HEK293 (cell line): ENCODE measurements around the gene FA2H.

Source experiments
- CTCF ChIA-PET: fragments of 350-600 bp; formaldehyde crosslinking; extraction: SDS; loops from one replicate; lab custom pipeline; 2021; ENCODE audit warnings: antibody characterized with exemption; lab: Yijun Ruan, JAX
- POLR2A ChIA-PET: fragments of 300-600 bp; formaldehyde crosslinking; extraction: SDS; loops from one replicate; lab custom pipeline; 2020; ENCODE audit warnings: antibody characterized with exemption, inconsistent platforms; lab: Yijun Ruan, JAX
- H3K27ac ChIP-seq: fragments of 200-500 bp; sonication (Bioruptor generic); 2 replicates; pipeline ENCODE4 v1.5.1; 2014; ENCODE audit warnings: low read depth, low read length, control low read depth, inconsistent platforms; ENCODE audit errors: extremely low read depth
- H3K36me3 ChIP-seq, 2 experiments: fragments of 200-500 bp in 1 of 2; sonication (Bioruptor generic) in 1 of 2; 1 replicate in 1 of 2; 2 replicates in 1 of 2; pipeline ENCODE4 v1.5.1; 2014 to 2017; ENCODE audit warnings: inconsistent platforms in 2 of 2, low read length in 2 of 2; ENCODE audit not compliant: control insufficient read depth in 2 of 2, insufficient read depth in 1 of 2
- H3K4me1 ChIP-seq: fragments of 200-500 bp; sonication (Bioruptor generic); 2 replicates; pipeline ENCODE4 v1.5.1; 2014; ENCODE audit warnings: mild to moderate bottlenecking, low read length, inconsistent platforms; ENCODE audit not compliant: control insufficient read depth, insufficient read depth
- H3K4me3 ChIP-seq: 2 replicates; pipeline ENCODE4 v1.5.1; 2011; ENCODE audit warnings: low read depth, mild to moderate bottlenecking, control low read depth, low read length, moderate library complexity
- H3K9me3 ChIP-seq: fragments of 200-500 bp; sonication (Bioruptor generic); 2 replicates; pipeline ENCODE4 v1.5.1; 2014; ENCODE audit warnings: low read depth, low read length, inconsistent platforms; ENCODE audit not compliant: control insufficient read depth, insufficient read depth
- SALL2 ChIP-seq: fragments of 450-650 bp; formaldehyde crosslinking; IDR thresholded peaks from 2 replicates; pipeline ENCODE4 v1.5.0; 2017; ENCODE audit warnings: missing biosample characterization, mild to moderate bottlenecking, missing genetic modification characterization, borderline replicate concordance
- SCRT2 ChIP-seq: fragments of 450-650 bp; formaldehyde crosslinking; IDR thresholded peaks from 2 replicates; pipeline ENCODE4 v1.5.1; 2016; ENCODE audit warnings: missing biosample characterization, missing genetic modification characterization
- ZBTB21 ChIP-seq: fragments of 450-650 bp; formaldehyde crosslinking; IDR thresholded peaks from 2 replicates; pipeline ENCODE4 v1.5.1; 2017; ENCODE audit warnings: missing biosample characterization, missing genetic modification characterization
- ZBTB48 ChIP-seq: fragments of 450-650 bp; formaldehyde crosslinking; IDR thresholded peaks from 2 replicates; pipeline ENCODE4 v1.5.1; 2016; ENCODE audit warnings: missing biosample characterization, missing genetic modification characterization
- ZBTB7A ChIP-seq: fragments of 450-650 bp; formaldehyde crosslinking; IDR thresholded peaks from 2 replicates; pipeline ENCODE4 v1.5.1; 2016; ENCODE audit warnings: low read depth, missing biosample characterization, missing genetic modification characterization
- ZFP69B ChIP-seq: fragments of 450-650 bp; formaldehyde crosslinking; IDR thresholded peaks from 2 replicates; pipeline ENCODE4 v1.5.1; 2016; ENCODE audit warnings: missing biosample characterization, missing genetic modification characterization
- ZIC2 ChIP-seq: fragments of 450-650 bp; formaldehyde crosslinking; IDR thresholded peaks from 2 replicates; pipeline ENCODE4 v1.5.1; 2016; ENCODE audit warnings: missing biosample characterization, missing genetic modification characterization
- ZNF133 ChIP-seq: fragments of 450-650 bp; formaldehyde crosslinking; IDR thresholded peaks from 2 replicates; pipeline ENCODE4 v1.5.1; 2016; ENCODE audit warnings: missing biosample characterization, missing genetic modification characterization
- ZNF184 ChIP-seq: fragments of 450-650 bp; IDR thresholded peaks from 2 replicates; pipeline ENCODE4 v1.5.1; 2018; ENCODE audit warnings: missing biosample characterization, mild to moderate bottlenecking, missing genetic modification characterization
- ZNF211 ChIP-seq: fragments of 450-650 bp; formaldehyde crosslinking; IDR thresholded peaks from 2 replicates; pipeline ENCODE4 v1.5.1; 2016; ENCODE audit warnings: low read depth, missing biosample characterization, missing genetic modification characterization
- ZNF354C ChIP-seq: fragments of 450-650 bp; formaldehyde crosslinking; IDR thresholded peaks from 2 replicates; pipeline ENCODE4 v1.5.1; 2016; ENCODE audit warnings: missing biosample characterization, missing genetic modification characterization, low read depth, borderline replicate concordance
- ZNF37A ChIP-seq: fragments of 450-650 bp; IDR thresholded peaks from 2 replicates; pipeline ENCODE4 v1.5.1; 2018; ENCODE audit warnings: missing biosample characterization, missing genetic modification characterization
- ZNF394 ChIP-seq: fragments of 450-650 bp; formaldehyde crosslinking; IDR thresholded peaks from 2 replicates; pipeline ENCODE4 v1.5.1; 2016; ENCODE audit warnings: missing biosample characterization, missing genetic modification characterization, mild to moderate bottlenecking, moderate library complexity, borderline replicate concordance
- ZNF549 ChIP-seq: fragments of 450-650 bp; IDR thresholded peaks from 2 replicates; pipeline ENCODE4 v1.5.1; 2018; ENCODE audit warnings: missing biosample characterization, missing genetic modification characterization, mild to moderate bottlenecking, inconsistent platforms, moderate library complexity
- ZNF600 ChIP-seq: fragments of 450-650 bp; formaldehyde crosslinking; IDR thresholded peaks from 2 replicates; pipeline ENCODE4 v1.5.1; 2016; ENCODE audit warnings: missing biosample characterization, missing genetic modification characterization
- ZNF624 ChIP-seq: fragments of 450-650 bp; formaldehyde crosslinking; IDR thresholded peaks from 2 replicates; pipeline ENCODE4 v1.5.1; 2017; ENCODE audit warnings: missing biosample characterization, missing genetic modification characterization
- ZNF664 ChIP-seq: fragments of 450-650 bp; formaldehyde crosslinking; IDR thresholded peaks from 2 replicates; pipeline ENCODE4 v1.5.1; 2016; ENCODE audit warnings: missing biosample characterization, missing genetic modification characterization
- ZNF785 ChIP-seq: fragments of 450-650 bp; formaldehyde crosslinking; IDR thresholded peaks from 2 replicates; pipeline ENCODE4 v1.5.1; 2016; ENCODE audit warnings: missing biosample characterization, missing genetic modification characterization
- ZNF792 ChIP-seq: fragments of 450-650 bp; formaldehyde crosslinking; IDR thresholded peaks from 2 replicates; pipeline ENCODE4 v1.5.1; 2016; ENCODE audit warnings: missing biosample characterization, missing genetic modification characterization
- TF ChIP-seq, protein P1 (sequence below): fragments of 450-650 bp; formaldehyde crosslinking; conservative IDR thresholded peaks from 2 replicates; pipeline ENCODE4 v1.5.1; 2016; ENCODE audit warnings: low read depth, missing biosample characterization, missing genetic modification characterization
- TF ChIP-seq, protein P2 (sequence below): fragments of 450-650 bp; formaldehyde crosslinking; IDR thresholded peaks from 2 replicates; pipeline ENCODE4 v1.5.1; 2016; ENCODE audit warnings: missing biosample characterization, missing genetic modification characterization, borderline replicate concordance
- TF ChIP-seq, protein P3 (sequence below): fragments of 450-650 bp; formaldehyde crosslinking; IDR thresholded peaks from 2 replicates; pipeline ENCODE4 v1.5.1; 2017; ENCODE audit warnings: missing biosample characterization, missing genetic modification characterization
- TF ChIP-seq, protein P4 (sequence below): fragments of 450-650 bp; formaldehyde crosslinking; IDR thresholded peaks from 2 replicates; pipeline ENCODE4 v1.5.1; 2017; ENCODE audit warnings: missing biosample characterization, missing genetic modification characterization
- TF ChIP-seq, protein P5 (sequence below): fragments of 450-650 bp; formaldehyde crosslinking; IDR thresholded peaks from 2 replicates; pipeline ENCODE4 v1.5.1; 2017; ENCODE audit warnings: missing biosample characterization, missing genetic modification characterization

FA2H gene, protein sequence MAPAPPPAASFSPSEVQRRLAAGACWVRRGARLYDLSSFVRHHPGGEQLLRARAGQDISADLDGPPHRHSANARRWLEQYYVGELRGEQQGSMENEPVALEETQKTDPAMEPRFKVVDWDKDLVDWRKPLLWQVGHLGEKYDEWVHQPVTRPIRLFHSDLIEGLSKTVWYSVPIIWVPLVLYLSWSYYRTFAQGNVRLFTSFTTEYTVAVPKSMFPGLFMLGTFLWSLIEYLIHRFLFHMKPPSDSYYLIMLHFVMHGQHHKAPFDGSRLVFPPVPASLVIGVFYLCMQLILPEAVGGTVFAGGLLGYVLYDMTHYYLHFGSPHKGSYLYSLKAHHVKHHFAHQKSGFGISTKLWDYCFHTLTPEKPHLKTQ

DNA sequence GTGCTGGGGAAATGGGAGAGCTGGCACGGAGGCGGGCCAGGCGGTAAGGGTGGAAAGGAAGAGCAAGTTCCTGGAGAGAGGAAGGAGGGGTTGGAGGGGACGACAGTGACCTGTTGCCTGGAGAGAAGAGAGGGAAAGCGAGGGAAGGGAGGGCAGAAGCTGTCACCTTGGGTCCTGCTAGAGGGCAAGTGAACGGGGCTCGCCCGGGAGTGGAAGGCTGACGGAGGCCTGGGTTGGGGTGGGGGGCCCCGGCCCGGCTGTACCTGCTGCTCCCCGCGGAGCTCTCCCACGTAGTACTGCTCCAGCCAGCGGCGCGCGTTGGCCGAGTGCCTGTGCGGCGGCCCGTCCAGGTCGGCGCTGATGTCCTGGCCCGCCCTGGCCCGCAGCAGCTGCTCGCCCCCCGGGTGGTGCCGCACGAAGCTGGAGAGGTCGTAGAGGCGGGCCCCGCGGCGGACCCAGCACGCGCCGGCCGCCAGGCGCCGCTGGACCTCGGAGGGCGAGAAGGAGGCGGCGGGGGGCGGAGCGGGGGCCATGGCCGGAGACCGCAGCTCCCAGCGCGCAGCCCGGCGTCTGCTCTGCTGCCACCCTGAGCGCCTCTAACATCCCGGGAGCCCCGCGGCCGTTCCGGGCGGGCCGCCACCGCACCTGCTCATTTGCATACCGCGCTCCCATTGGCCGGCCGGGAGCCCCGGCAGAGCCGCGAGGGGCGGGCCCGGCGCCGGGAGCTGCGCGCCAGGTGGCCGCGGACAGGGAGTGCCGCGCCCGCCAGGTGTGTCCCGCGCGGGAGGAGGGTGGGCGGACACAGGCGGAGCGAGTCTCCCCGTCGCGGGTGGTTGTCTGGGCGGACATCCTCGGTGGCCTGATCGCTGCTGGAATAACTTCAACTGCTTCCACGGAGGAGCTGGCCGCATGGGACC, at the start of gene FA2H:
TSS of gene FA2H (minus strand) at position 598 of the 917 bp plus-strand sequence. CDS start at position 533, 65 bp downstream.
- Histone ChIP-seq H3K9me3 (no peaks in the 10 kb centered on the region), H3K36me3 (no peaks in the 10 kb centered on the region), H3K27ac (peak within 1 kb of the TSS; percentile 27; the same call in 1 of the 2 replicates), H3K4me3 (peak within 1 kb of the TSS; percentile 42), H3K4me1 (no peaks in the 10 kb centered on the region)
- ChIA-PET POLR2A (interaction anchor here (0.6 to 1.4 kb wide), 4 partner anchors 30 to 299 kb away, joined by 3 to 5 read pairs (median 4); partner anchors contain the start of gene RFWD3), CTCF (interaction anchor here (0.8 to 1.7 kb wide), 9 partner anchors 9 to 89 kb away, joined by 3 to 14 read pairs (median 5); no protein-coding TSS in a partner anchor)
- no peak for TF ChIP-seq ZBTB48
- TF ChIP-seq ZNF354C (tag by site-specific recombination), result no peak
- TF ChIP-seq, protein P1, sequence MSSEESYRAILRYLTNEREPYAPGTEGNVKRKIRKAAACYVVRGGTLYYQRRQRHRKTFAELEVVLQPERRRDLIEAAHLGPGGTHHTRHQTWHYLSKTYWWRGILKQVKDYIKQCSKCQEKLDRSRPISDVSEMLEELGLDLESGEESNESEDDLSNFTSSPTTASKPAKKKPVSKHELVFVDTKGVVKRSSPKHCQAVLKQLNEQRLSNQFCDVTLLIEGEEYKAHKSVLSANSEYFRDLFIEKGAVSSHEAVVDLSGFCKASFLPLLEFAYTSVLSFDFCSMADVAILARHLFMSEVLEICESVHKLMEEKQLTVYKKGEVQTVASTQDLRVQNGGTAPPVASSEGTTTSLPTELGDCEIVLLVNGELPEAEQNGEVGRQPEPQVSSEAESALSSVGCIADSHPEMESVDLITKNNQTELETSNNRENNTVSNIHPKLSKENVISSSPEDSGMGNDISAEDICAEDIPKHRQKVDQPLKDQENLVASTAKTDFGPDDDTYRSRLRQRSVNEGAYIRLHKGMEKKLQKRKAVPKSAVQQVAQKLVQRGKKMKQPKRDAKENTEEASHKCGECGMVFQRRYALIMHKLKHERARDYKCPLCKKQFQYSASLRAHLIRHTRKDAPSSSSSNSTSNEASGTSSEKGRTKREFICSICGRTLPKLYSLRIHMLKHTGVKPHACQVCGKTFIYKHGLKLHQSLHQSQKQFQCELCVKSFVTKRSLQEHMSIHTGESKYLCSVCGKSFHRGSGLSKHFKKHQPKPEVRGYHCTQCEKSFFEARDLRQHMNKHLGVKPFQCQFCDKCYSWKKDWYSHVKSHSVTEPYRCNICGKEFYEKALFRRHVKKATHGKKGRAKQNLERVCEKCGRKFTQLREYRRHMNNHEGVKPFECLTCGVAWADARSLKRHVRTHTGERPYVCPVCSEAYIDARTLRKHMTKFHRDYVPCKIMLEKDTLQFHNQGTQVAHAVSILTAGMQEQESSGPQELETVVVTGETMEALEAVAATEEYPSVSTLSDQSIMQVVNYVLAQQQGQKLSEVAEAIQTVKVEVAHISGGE (tag by site-specific recombination), result no peak
- peak; percentile 44; the same call in 1 of the 2 replicates for TF ChIP-seq ZNF792 (tag by site-specific recombination)
- no peak for TF ChIP-seq ZNF549 (tag by site-specific recombination)
- TF ChIP-seq ZFP69B (tag by site-specific recombination), result no peak
- TF ChIP-seq, protein P2, sequence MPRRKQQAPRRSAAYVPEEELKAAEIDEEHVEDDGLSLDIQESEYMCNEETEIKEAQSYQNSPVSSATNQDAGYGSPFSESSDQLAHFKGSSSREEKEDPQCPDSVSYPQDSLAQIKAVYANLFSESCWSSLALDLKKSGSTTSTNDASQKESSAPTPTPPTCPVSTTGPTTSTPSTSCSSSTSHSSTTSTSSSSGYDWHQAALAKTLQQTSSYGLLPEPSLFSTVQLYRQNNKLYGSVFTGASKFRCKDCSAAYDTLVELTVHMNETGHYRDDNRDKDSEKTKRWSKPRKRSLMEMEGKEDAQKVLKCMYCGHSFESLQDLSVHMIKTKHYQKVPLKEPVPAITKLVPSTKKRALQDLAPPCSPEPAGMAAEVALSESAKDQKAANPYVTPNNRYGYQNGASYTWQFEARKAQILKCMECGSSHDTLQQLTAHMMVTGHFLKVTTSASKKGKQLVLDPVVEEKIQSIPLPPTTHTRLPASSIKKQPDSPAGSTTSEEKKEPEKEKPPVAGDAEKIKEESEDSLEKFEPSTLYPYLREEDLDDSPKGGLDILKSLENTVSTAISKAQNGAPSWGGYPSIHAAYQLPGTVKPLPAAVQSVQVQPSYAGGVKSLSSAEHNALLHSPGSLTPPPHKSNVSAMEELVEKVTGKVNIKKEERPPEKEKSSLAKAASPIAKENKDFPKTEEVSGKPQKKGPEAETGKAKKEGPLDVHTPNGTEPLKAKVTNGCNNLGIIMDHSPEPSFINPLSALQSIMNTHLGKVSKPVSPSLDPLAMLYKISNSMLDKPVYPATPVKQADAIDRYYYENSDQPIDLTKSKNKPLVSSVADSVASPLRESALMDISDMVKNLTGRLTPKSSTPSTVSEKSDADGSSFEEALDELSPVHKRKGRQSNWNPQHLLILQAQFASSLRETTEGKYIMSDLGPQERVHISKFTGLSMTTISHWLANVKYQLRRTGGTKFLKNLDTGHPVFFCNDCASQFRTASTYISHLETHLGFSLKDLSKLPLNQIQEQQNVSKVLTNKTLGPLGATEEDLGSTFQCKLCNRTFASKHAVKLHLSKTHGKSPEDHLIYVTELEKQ (tag by site-specific recombination), result no peak
- no peak for TF ChIP-seq ZNF211 (tag by site-specific recombination)
- TF ChIP-seq ZBTB21, result no peak
- no peak for TF ChIP-seq ZNF184 (tag by site-specific recombination)
- no peak for TF ChIP-seq ZNF664
- TF ChIP-seq, protein P3, sequence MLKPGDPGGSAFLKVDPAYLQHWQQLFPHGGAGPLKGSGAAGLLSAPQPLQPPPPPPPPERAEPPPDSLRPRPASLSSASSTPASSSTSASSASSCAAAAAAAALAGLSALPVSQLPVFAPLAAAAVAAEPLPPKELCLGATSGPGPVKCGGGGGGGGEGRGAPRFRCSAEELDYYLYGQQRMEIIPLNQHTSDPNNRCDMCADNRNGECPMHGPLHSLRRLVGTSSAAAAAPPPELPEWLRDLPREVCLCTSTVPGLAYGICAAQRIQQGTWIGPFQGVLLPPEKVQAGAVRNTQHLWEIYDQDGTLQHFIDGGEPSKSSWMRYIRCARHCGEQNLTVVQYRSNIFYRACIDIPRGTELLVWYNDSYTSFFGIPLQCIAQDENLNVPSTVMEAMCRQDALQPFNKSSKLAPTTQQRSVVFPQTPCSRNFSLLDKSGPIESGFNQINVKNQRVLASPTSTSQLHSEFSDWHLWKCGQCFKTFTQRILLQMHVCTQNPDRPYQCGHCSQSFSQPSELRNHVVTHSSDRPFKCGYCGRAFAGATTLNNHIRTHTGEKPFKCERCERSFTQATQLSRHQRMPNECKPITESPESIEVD (tag by site-specific recombination), result no peak
- no peak for TF ChIP-seq ZNF394 (tag by site-specific recombination)
- no peak for TF ChIP-seq ZNF624 (tag by site-specific recombination)
- TF ChIP-seq, protein P4, sequence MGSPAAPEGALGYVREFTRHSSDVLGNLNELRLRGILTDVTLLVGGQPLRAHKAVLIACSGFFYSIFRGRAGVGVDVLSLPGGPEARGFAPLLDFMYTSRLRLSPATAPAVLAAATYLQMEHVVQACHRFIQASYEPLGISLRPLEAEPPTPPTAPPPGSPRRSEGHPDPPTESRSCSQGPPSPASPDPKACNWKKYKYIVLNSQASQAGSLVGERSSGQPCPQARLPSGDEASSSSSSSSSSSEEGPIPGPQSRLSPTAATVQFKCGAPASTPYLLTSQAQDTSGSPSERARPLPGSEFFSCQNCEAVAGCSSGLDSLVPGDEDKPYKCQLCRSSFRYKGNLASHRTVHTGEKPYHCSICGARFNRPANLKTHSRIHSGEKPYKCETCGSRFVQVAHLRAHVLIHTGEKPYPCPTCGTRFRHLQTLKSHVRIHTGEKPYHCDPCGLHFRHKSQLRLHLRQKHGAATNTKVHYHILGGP (tag by site-specific recombination), result peak; percentile 71; the same call in 1 of the 2 replicates
- TF ChIP-seq ZNF133, result no peak
- no peak for TF ChIP-seq ZNF785
- no peak for TF ChIP-seq SALL2 (tag by site-specific recombination)
- TF ChIP-seq ZNF37A (tag by site-specific recombination), result no peak
- no peak for TF ChIP-seq ZNF600
- peak; percentile 99 for TF ChIP-seq SCRT2
- TF ChIP-seq, protein P5, sequence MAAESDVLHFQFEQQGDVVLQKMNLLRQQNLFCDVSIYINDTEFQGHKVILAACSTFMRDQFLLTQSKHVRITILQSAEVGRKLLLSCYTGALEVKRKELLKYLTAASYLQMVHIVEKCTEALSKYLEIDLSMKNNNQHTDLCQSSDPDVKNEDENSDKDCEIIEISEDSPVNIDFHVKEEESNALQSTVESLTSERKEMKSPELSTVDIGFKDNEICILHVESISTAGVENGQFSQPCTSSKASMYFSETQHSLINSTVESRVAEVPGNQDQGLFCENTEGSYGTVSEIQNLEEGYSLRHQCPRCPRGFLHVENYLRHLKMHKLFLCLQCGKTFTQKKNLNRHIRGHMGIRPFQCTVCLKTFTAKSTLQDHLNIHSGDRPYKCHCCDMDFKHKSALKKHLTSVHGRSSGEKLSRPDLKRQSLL (tag by site-specific recombination), result peak; percentile 82; the same call in 1 of the 2 replicates
- peak; percentile 56 for TF ChIP-seq ZIC2 (tag by site-specific recombination)
- TF ChIP-seq ZBTB7A (tag by site-specific recombination), result no peak
